ENCODE results near the gene IRF2BPL. TPM values are rescaled to one million over a fixed set of nuclear protein-coding genes. Genes with fewer than 3 reads are reported as not detected.

Gene IRF2BPL
- total RNA-seq, 1 experiment from 2014 or later: 22.1 TPM

DNA sequence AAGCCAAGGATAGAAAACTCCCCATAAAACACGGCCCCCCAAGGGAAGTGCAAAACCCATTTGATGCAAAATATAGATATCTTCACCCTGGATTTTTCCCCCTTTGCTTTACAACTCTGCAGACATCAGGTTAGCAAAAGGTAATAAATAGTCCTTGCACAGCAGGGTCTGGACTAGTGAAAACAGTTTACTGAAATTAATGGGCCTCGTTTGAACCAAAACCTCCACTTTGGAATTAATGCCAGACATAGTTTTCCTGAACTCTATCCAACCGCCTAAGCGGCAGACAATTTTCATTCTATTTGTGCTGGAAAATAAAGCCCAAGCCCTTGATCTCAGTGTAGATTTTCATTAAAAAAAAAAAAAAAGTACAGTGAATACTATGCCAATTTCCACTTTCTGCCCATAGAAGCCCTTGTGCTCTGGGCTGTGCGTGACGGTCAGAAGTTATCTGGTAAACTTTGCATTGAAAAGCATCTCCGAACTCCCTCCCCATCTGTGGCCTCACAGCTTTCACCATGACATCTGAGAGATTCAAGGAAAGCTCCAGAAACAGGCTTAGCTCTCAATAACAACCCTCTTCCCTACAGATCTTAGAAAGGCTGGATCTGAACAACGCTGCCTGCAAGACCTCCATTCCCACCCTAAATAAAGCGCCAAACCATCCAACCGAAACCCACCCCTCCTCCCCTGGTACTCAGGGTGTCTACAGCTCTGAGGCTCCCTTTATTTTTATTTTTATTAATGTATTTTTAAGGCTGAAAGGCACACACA is 11.0 kb upstream of the IRF2BPL start:
- H3K4me3 Mint-ChIP-seq (ENCODE audit: unreplicated experiment): peak overlapping the region; percentile 54
- ChIA-PET POLR2A (interaction anchor here (0.6 to 10.0 kb wide), 14 partner anchors 10 to 154 kb away, joined by 3 to 721 read pairs (median 3); partner anchors contain the start of gene IRF2BPL), CTCF (interaction anchor here (0.6 to 1.6 kb wide), 10 partner anchors 9 to 164 kb away, joined by 3 to 7 read pairs (median 4); no protein-coding TSS in a partner anchor)
- H3K27ac Mint-ChIP-seq (ENCODE audit: low read depth, unreplicated experiment): peak overlapping the region; percentile 82
- no TSS peak for BruUV-seq (replicated peaks)
- H3K36me3 Mint-ChIP-seq (ENCODE audit: insufficient read depth, unreplicated experiment): no peaks in the 10 kb centered on the region
- H3K4me1 Mint-ChIP-seq (ENCODE audit: insufficient read depth, unreplicated experiment): peaks cover 52% of the 10 kb centered on the region
- no peak for DNase-seq (ENCODE audit: unreplicated experiment)
- intact Hi-C loops (cut with micrococcal nuclease): loop anchor here (1.0 kb wide), 1 partner anchor 11 kb away; the partner anchor contains the start of gene IRF2BPL
- H3K9me3 Mint-ChIP-seq (ENCODE audit: unreplicated experiment): no peaks in the 10 kb centered on the region
- no peaks in the 10 kb centered on the region for H3K27me3 Mint-ChIP-seq (ENCODE audit: insufficient read depth, unreplicated experiment)
- TF ChIP-seq, protein P1, sequence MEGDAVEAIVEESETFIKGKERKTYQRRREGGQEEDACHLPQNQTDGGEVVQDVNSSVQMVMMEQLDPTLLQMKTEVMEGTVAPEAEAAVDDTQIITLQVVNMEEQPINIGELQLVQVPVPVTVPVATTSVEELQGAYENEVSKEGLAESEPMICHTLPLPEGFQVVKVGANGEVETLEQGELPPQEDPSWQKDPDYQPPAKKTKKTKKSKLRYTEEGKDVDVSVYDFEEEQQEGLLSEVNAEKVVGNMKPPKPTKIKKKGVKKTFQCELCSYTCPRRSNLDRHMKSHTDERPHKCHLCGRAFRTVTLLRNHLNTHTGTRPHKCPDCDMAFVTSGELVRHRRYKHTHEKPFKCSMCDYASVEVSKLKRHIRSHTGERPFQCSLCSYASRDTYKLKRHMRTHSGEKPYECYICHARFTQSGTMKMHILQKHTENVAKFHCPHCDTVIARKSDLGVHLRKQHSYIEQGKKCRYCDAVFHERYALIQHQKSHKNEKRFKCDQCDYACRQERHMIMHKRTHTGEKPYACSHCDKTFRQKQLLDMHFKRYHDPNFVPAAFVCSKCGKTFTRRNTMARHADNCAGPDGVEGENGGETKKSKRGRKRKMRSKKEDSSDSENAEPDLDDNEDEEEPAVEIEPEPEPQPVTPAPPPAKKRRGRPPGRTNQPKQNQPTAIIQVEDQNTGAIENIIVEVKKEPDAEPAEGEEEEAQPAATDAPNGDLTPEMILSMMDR (IDR thresholded peaks at IDR 0.05; ENCODE audit: unreplicated experiment): no peak

DNA sequence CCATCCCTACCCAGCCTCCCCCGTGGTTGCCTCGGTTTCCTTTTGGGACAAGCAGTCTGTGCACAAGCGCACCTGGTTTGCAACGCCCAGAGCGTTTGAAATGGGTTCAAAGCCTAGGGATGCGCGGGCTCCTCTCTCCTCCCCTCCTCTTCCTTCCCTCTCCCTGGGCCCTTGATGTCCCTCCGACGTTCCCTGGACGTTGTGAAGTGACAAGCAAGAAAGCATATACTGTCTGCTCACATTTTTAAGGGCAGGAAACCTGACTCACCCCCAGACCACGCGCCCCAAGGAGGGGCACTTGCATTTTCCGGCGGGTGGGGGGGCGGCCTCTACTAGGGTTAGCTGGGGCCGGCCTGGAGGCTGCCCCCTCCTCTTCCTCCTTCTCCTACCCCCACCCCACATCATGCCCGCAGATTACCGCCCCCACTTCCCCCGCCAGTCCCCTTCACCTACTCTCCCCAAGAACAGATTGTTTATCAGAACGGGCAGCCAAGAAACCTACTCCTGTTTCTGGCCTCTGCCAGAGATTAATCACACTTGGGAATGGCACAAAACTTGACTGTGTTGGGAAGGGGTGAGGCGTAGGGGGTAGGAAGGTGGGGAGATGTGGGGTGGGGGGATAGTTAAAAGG is 9.5 kb upstream of the IRF2BPL start:
- ChIA-PET CTCF (interaction anchor here (0.6 to 1.7 kb wide), 3 partner anchors 31 to 162 kb away, joined by 3 to 7 read pairs (median 4); no protein-coding TSS in a partner anchor), POLR2A (interaction anchor here (10.0 kb wide), 1 partner anchor 9 kb away, joined by 721 read pairs; the partner anchor contains the start of gene IRF2BPL)
- DNase-seq (ENCODE audit: unreplicated experiment): no peak
- no peaks in the 10 kb centered on the region for H3K36me3 Mint-ChIP-seq (ENCODE audit: insufficient read depth, unreplicated experiment)
- TF ChIP-seq, protein P1 (IDR thresholded peaks at IDR 0.05; ENCODE audit: unreplicated experiment): no peak
- no peaks in the 10 kb centered on the region for H3K27me3 Mint-ChIP-seq (ENCODE audit: insufficient read depth, unreplicated experiment)
- no peak overlapping the region for H3K4me3 Mint-ChIP-seq (ENCODE audit: unreplicated experiment)
- peaks cover 42% of the 10 kb centered on the region for H3K4me1 Mint-ChIP-seq (ENCODE audit: insufficient read depth, unreplicated experiment)
- no peaks in the 10 kb centered on the region for H3K9me3 Mint-ChIP-seq (ENCODE audit: unreplicated experiment)
- intact Hi-C loops (cut with micrococcal nuclease): no loop called here
- no peak overlapping the region for H3K27ac Mint-ChIP-seq (ENCODE audit: low read depth, unreplicated experiment)
- no TSS peak for BruUV-seq (replicated peaks)

DNA sequence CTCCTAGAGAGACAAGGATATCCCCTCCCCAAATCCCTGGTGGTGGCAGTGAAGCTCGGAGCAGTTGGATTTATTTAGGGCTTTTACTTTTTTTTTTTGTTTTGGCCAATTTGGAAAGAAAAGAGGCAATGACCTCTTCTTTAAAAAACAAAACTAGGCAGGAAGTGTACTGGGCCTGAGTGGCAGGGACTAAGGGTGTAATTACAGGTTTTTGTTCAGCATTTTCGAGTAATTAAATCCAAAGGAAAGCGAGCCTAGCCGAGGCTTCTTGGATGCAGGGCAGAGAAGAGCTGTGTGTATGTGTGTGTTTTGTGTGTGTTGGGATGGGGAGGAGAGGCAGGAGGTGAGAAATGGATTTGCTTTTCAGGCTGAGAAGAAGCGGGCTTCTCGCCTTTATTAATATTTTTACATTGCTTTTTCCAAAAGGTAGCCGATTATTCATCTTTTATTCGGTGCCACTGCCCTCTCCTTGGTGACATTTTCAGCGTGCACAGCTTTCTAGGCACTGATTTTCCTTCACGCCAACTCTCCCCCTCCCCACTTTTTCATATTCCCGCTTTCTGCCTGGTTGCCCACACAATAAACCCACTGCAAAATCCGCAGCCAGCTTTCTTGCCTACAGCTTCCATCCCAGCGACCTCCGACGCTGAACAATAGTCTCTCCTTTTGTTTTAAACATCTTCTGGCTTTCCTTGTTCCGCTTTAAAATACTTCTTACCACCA is 8.9 kb upstream of the IRF2BPL start:
- Mint-ChIP-seq H3K4me3 (ENCODE audit: unreplicated experiment) (no peak overlapping the region), H3K27ac (ENCODE audit: low read depth, unreplicated experiment) (peak overlapping the region; percentile 79)
- no TSS peak for BruUV-seq (replicated peaks)

More for the DNA sequence above, 8.9 kb upstream of the IRF2BPL start:
- Mint-ChIP-seq H3K9me3 (ENCODE audit: unreplicated experiment) (no peaks in the 10 kb centered on the region), H3K4me1 (ENCODE audit: insufficient read depth, unreplicated experiment) (peaks cover 42% of the 10 kb centered on the region), H3K36me3 (ENCODE audit: insufficient read depth, unreplicated experiment) (no peaks in the 10 kb centered on the region), H3K27me3 (ENCODE audit: insufficient read depth, unreplicated experiment) (no peaks in the 10 kb centered on the region)
- intact Hi-C loops (cut with micrococcal nuclease): no loop called here
- ChIA-PET CTCF (interaction anchor here (0.6 to 1.7 kb wide), 4 partner anchors 26 to 161 kb away, joined by 3 to 4 read pairs (median 3); no protein-coding TSS in a partner anchor), POLR2A (interaction anchor here (0.7 to 17.6 kb wide), 7 partner anchors 6 to 1584 kb away, joined by 3 to 721 read pairs (median 3); partner anchors contain the start of gene IRF2BPL)
- TF ChIP-seq, protein P1 (IDR thresholded peaks at IDR 0.05; ENCODE audit: unreplicated experiment): no peak
- no peak for DNase-seq (ENCODE audit: unreplicated experiment)
